H1 (cell line): ENCODE measurements around the gene COMMD2. TPM values are rescaled to one million over a fixed set of nuclear protein-coding genes. Genes with fewer than 3 reads are reported as not detected.

Experiments
- BACH1 ChIP-seq: IDR thresholded peaks from 2 replicates; pipeline ENCODE4 v1.6.1; 2012; ENCODE audit warnings: low read length, improper control_type of control experiment
- CHD7 ChIP-seq: fragments of 300-600 bp; sonication (generic); IDR thresholded peaks from 2 replicates; pipeline ENCODE4 v1.7.1; 2012; ENCODE audit warnings: low read length, moderate library complexity, mild to moderate bottlenecking, inconsistent platforms; ENCODE audit not compliant: insufficient replicate concordance
- JUN ChIP-seq: IDR thresholded peaks from 2 replicates; pipeline ENCODE4 v1.6.1; 2011; ENCODE audit warnings: low read depth, mild to moderate bottlenecking, improper control_type of control experiment, low read length
- JUND ChIP-seq: IDR thresholded peaks from 2 replicates; pipeline ENCODE4 v1.6.1; 2011; ENCODE audit warnings: mild to moderate bottlenecking, improper control_type of control experiment, low read length
- KDM4A ChIP-seq: IDR thresholded peaks from one replicate; pipeline ENCODE4 v1.7.1; 2012; ENCODE audit warnings: low read depth, mild to moderate bottlenecking, moderate library complexity, low read length, inconsistent platforms; ENCODE audit not compliant: severe bottlenecking
- MAFK ChIP-seq: IDR thresholded peaks from 2 replicates; pipeline ENCODE4 v1.6.1; 2012; ENCODE audit warnings: low read depth, mild to moderate bottlenecking, improper control_type of control experiment, low read length
- NANOG ChIP-seq: IDR thresholded peaks from 2 replicates; pipeline ENCODE4 v1.6.1; 2011; ENCODE audit warnings: low read length, low read depth, mild to moderate bottlenecking, inconsistent platforms; ENCODE audit not compliant: insufficient read depth, poor library complexity, severe bottlenecking
- SIRT6 ChIP-seq: IDR thresholded peaks from one replicate; pipeline ENCODE4 v1.7.1; 2012; ENCODE audit warnings: low read length, inconsistent platforms
- SIX5 ChIP-seq: IDR thresholded peaks from 2 replicates; pipeline ENCODE4 v1.6.1; 2011; ENCODE audit warnings: mild to moderate bottlenecking, low read depth, low read length
- SP1 ChIP-seq: IDR thresholded peaks from 2 replicates; pipeline ENCODE4 v1.6.1; 2011; ENCODE audit warnings: low read depth, low read length
- SP2 ChIP-seq: IDR thresholded peaks from 2 replicates; pipeline ENCODE4 v1.6.1; 2012; ENCODE audit warnings: mild to moderate bottlenecking, low read length, inconsistent platforms
- SRF ChIP-seq: IDR thresholded peaks from 2 replicates; pipeline ENCODE4 v1.6.1; 2011; ENCODE audit warnings: mild to moderate bottlenecking, low read depth, low read length, moderate library complexity
- YY1 ChIP-seq: IDR thresholded peaks from 2 replicates; pipeline ENCODE4 v1.6.1; 2011; ENCODE audit warnings: low read depth, mild to moderate bottlenecking, low read length
- polyA plus RNA-seq, 7 experiments: library from polyadenylated mRNA; depleted of rRNA in 3 of 7; stranded (reverse) in 5 of 7; unstranded in 2 of 7; fragments of >200 nt in 5 of 7; fragments of 200-250 nt in 2 of 7; gene quantifications; 1 replicate in 5 of 7; 2 replicates in 1 of 7; 4 replicates in 1 of 7; pipeline versions ENCODE4 v1.2.1 to v1.2.3, GENCODE V29; 2011 to 2013; ENCODE audit warnings: missing spikeins in 2 of 7, mixed read lengths in 2 of 7
- total RNA-seq: library from RNA; stranded (reverse); fragmentation: NEBNext Ultra II Directional; extraction: Animal tissue kit (Norgen Biotek cat#: 25700); gene quantifications from 2 replicates; pipeline ENCODE4 v1.2.1, GENCODE V29; 2021
- TF ChIP-seq, protein P1 (sequence below): IDR thresholded peaks from 2 replicates; pipeline ENCODE4 v1.6.1; 2012; ENCODE audit warnings: inconsistent platforms

Gene COMMD2
- total and polyA plus RNA-seq, 2 of the 8 experiments (the other 6 are each of a cell fraction or from before 2014, with no cell fraction given) = 20.2 to 57.2 TPM

GRCh38 chr3:149781741-149782140 is 29.5 kb upstream of the COMMD2 start (continued):
- no peak for TF ChIP-seq CHD7
- TF ChIP-seq KDM4A = no peak
- no peak for TF ChIP-seq SRF
- no peak for TF ChIP-seq MAFK
- no peak for TF ChIP-seq YY1
- TF ChIP-seq BACH1 = no peak
- TF ChIP-seq JUN = no peak
- no peak for TF ChIP-seq SP1
- TF ChIP-seq SIRT6 = no peak
- no peak for TF ChIP-seq SP2
- TF ChIP-seq, protein P1, sequence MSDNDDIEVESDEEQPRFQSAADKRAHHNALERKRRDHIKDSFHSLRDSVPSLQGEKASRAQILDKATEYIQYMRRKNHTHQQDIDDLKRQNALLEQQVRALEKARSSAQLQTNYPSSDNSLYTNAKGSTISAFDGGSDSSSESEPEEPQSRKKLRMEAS = no peak
- no peak for TF ChIP-seq SIX5
- no peak for TF ChIP-seq JUND
- no peak for TF ChIP-seq NANOG
